Effector memory CD4-positive, alpha-beta T cell (primary cell): Measurements from ENCODE around the gene NUPR1.
A peak's percentile ranks its signal among the peaks of the same experiment; 100 is the strongest.

Source experiments
- DNase-seq, 3 donors: peaks; one replicate each; pipeline ENCODE4 v3.0.0-alpha.2; 2020
- H3K27ac ChIP-seq: 2 replicates; pipeline ENCODE4 v1.7.0; 2013; ENCODE audit warnings: mild to moderate bottlenecking, low read length, moderate library complexity; ENCODE audit not compliant: insufficient read depth, poor library complexity, severe bottlenecking
- H3K27me3 ChIP-seq: replicated peaks from 2 replicates; pipeline ENCODE4 v1.7.0; 2013; ENCODE audit warnings: mild to moderate bottlenecking, low read length; ENCODE audit not compliant: insufficient read depth, control insufficient read depth, poor library complexity, severe bottlenecking
- H3K36me3 ChIP-seq: 2 replicates; pipeline ENCODE4 v1.7.0; 2013; ENCODE audit warnings: mild to moderate bottlenecking, low read length, moderate library complexity; ENCODE audit not compliant: control insufficient read depth, insufficient read depth
- H3K4me1 ChIP-seq: 2 replicates; pipeline ENCODE4 v1.7.0; 2013; ENCODE audit warnings: low read length, mild to moderate bottlenecking; ENCODE audit not compliant: control insufficient read depth, insufficient read depth, poor library complexity, severe bottlenecking
- H3K4me3 ChIP-seq: 2 replicates; pipeline ENCODE4 v1.7.0; 2013; ENCODE audit warnings: low read length, low read depth, mild to moderate bottlenecking; ENCODE audit not compliant: insufficient read depth, poor library complexity, severe bottlenecking
- H3K9me3 ChIP-seq: 2 replicates; pipeline ENCODE4 v1.7.0; 2013; ENCODE audit warnings: mild to moderate bottlenecking, low read length, moderate library complexity; ENCODE audit not compliant: control insufficient read depth
- total RNA-seq, 3 donors: gene quantifications; one replicate each; lab custom pipeline; 2026; lab: John Stamatoyannopoulos, UW

Gene NUPR1
- total RNA-seq = 0 to 0.39 (median 0.35) reads per million in 3 donors

- Histone ChIP-seq H3K36me3 (no peaks in the 10 kb centered on the region), H3K9me3 (no peaks in the 10 kb centered on the region), H3K27ac (no peak within 1 kb of the TSS), H3K27me3 (no peaks in the 10 kb centered on the region), H3K4me3 (no peak within 1 kb of the TSS), H3K4me1 (peaks cover 9% of the 10 kb centered on the region)
- DNase-seq = no peak
Observed at GRCh38 chr16:28538733-28539596, at the start of gene NUPR1. Gene NUPR1 (minus strand): TSS chr16:28538974. CDS start chr16:28538907, 67 bp downstream.

GRCh38 chr16:28587386-28587785 is 48.6 kb upstream of the NUPR1 start:
- no peaks in the 10 kb centered on the region for H3K4me1 ChIP-seq
- H3K27me3 ChIP-seq = no peaks in the 10 kb centered on the region
- no peaks in the 10 kb centered on the region for H3K9me3 ChIP-seq
- peaks cover 67% of the 10 kb centered on the region for H3K36me3 ChIP-seq
- no peak for DNase-seq
- no peak overlapping the region for H3K4me3 ChIP-seq
- no peak overlapping the region for H3K27ac ChIP-seq

- H3K27me3 ChIP-seq = no peaks in the 10 kb centered on the region
- DNase-seq = no peak
- no peaks in the 10 kb centered on the region for H3K4me1 ChIP-seq
- H3K9me3 ChIP-seq = no peaks in the 10 kb centered on the region
- H3K4me3 ChIP-seq = no peak overlapping the region
- no peak overlapping the region for H3K27ac ChIP-seq
- H3K36me3 ChIP-seq = peaks cover 72% of the 10 kb centered on the region
Observed at GRCh38 chr16:28586466-28586865, 47.7 kb upstream of the NUPR1 start.

GRCh38 chr16:28585674-28586073 is 46.9 kb upstream of the NUPR1 start:
- H3K27me3 ChIP-seq = no peaks in the 10 kb centered on the region
- peaks cover 72% of the 10 kb centered on the region for H3K36me3 ChIP-seq
- H3K9me3 ChIP-seq = no peaks in the 10 kb centered on the region
- no peaks in the 10 kb centered on the region for H3K4me1 ChIP-seq
- no peak for DNase-seq
- H3K4me3 ChIP-seq = no peak overlapping the region
- H3K27ac ChIP-seq = no peak overlapping the region

- Histone ChIP-seq H3K36me3 (peaks cover 30% of the 10 kb centered on the region), H3K27me3 (no peaks in the 10 kb centered on the region), H3K4me1 (no peaks in the 10 kb centered on the region)
Observed at GRCh38 chr16:28580726-28581315, 42.0 kb upstream of the NUPR1 start.

GRCh38 chr16:28575446-28576109 is 36.8 kb upstream of the NUPR1 start:
- Histone ChIP-seq H3K4me3 (no peak overlapping the region), H3K9me3 (no peaks in the 10 kb centered on the region), H3K27me3 (no peaks in the 10 kb centered on the region), H3K4me1 (no peaks in the 10 kb centered on the region), H3K36me3 (no peaks in the 10 kb centered on the region), H3K27ac (no peak overlapping the region)
- no peak for DNase-seq

More at GRCh38 chr16:28580726-28581315, 42.0 kb upstream of the NUPR1 start:
- H3K4me3 ChIP-seq = no peak overlapping the region
- no peaks in the 10 kb centered on the region for H3K9me3 ChIP-seq
- no peak for DNase-seq
- no peak overlapping the region for H3K27ac ChIP-seq

GRCh38 chr16:28574925-28575324 is 36.2 kb upstream of the NUPR1 start:
- H3K27ac ChIP-seq = no peak overlapping the region
- H3K27me3 ChIP-seq = no peaks in the 10 kb centered on the region
- no peak overlapping the region for H3K4me3 ChIP-seq
- no peaks in the 10 kb centered on the region for H3K9me3 ChIP-seq
- no peaks in the 10 kb centered on the region for H3K4me1 ChIP-seq
- DNase-seq = no peak
- H3K36me3 ChIP-seq = no peaks in the 10 kb centered on the region

GRCh38 chr16:28573738-28574718 is 35.3 kb upstream of the NUPR1 start:
- Histone ChIP-seq H3K27ac (no peak overlapping the region), H3K9me3 (no peaks in the 10 kb centered on the region), H3K36me3 (no peaks in the 10 kb centered on the region), H3K27me3 (no peaks in the 10 kb centered on the region), H3K4me3 (no peak overlapping the region), H3K4me1 (no peaks in the 10 kb centered on the region)
- DNase-seq = no peak

GRCh38 chr16:28572696-28573510 is 34.1 kb upstream of the NUPR1 start:
- H3K4me3 ChIP-seq = no peak overlapping the region
- no peak for DNase-seq
- H3K36me3 ChIP-seq = no peaks in the 10 kb centered on the region

More at GRCh38 chr16:28572696-28573510, 34.1 kb upstream of the NUPR1 start:
- Histone ChIP-seq H3K27me3 (no peaks in the 10 kb centered on the region), H3K4me1 (no peaks in the 10 kb centered on the region), H3K9me3 (no peaks in the 10 kb centered on the region), H3K27ac (peak overlapping the region; percentile 37)
